CD4-positive, alpha-beta T cell (primary cell): ENCODE results near the gene RSU1. TPM values are rescaled to one million over a fixed set of nuclear protein-coding genes. Genes with fewer than 3 reads are reported as not detected.
"Not testable (repeated sequence)": the region's sequence is repeated elsewhere in the genome, so short reads cannot be mapped to it uniquely, and the experiment has no call there.

Source experiments
- ATAC-seq: fragments of 200-7000 bp; cut with Tn5 transposase; one replicate; pipeline ENCODE4 v1.10.0; 2022; ENCODE audit warnings: mild to moderate bottlenecking; ENCODE audit not compliant: poor library complexity
- CTCF ChIA-PET: fragments of 350-600 bp; sonication (Branson Sonifier 250); formaldehyde crosslinking; loops from one replicate; lab custom pipeline; 2021; ENCODE audit warnings: antibody characterized with exemption, inconsistent platforms; lab: Charles Lee
- POLR2A ChIA-PET: fragments of 350-600 bp; sonication (Branson Sonifier 250); formaldehyde crosslinking; loops from one replicate; lab custom pipeline; 2021; ENCODE audit warnings: antibody characterized with exemption, inconsistent platforms; lab: Charles Lee
- DNase-seq, 14 experiments: peaks; one replicate each; pipeline ENCODE4 v3.0.0-alpha.2; 2013 to 2020; ENCODE audit warnings: mixed read lengths in 2 of 14
- H3K27ac ChIP-seq, 2 donors: one replicate each; pipeline versions ENCODE4 v1.5.1 to v1.7.0; 2013; ENCODE audit warnings: low read length in 2 of 2, low read depth in 1 of 2, mild to moderate bottlenecking in 1 of 2
- H3K27me3 ChIP-seq, 2 experiments: 1 replicate in 1 of 2; 2 replicates in 1 of 2; pipeline versions ENCODE4 v1.6.1 to v1.7.0; 2013; ENCODE audit warnings: low read length in 2 of 2, control low read depth in 1 of 2, mild to moderate bottlenecking in 1 of 2, moderate library complexity in 1 of 2; ENCODE audit not compliant: insufficient read depth in 2 of 2, control insufficient read depth in 1 of 2
- H3K36me3 ChIP-seq: one replicate; pipeline ENCODE4 v1.6.1; 2013; ENCODE audit warnings: low read length, control low read depth; ENCODE audit not compliant: insufficient read depth
- H3K4me1 ChIP-seq: one replicate; pipeline ENCODE4 v1.6.1; 2013; ENCODE audit warnings: low read length, control low read depth; ENCODE audit not compliant: insufficient read depth
- H3K4me3 ChIP-seq: one replicate; pipeline ENCODE4 v1.5.1; 2013; ENCODE audit warnings: mild to moderate bottlenecking, low read length, moderate library complexity
- H3K9me3 ChIP-seq, 2 experiments: 1 replicate in 1 of 2; 2 replicates in 1 of 2; pipeline versions ENCODE4 v1.6.1 to v1.7.0; 2013; ENCODE audit warnings: low read length in 2 of 2, mild to moderate bottlenecking in 2 of 2, control low read depth in 1 of 2, moderate library complexity in 1 of 2; ENCODE audit not compliant: control insufficient read depth in 1 of 2, insufficient read depth in 1 of 2
- H3K27ac Mint-ChIP-seq: one replicate; pipeline ENCODE4 v1.8.0; 2020; ENCODE audit warnings: mixed read lengths
- H3K27me3 Mint-ChIP-seq: one replicate; pipeline ENCODE4 v1.8.0; 2021; ENCODE audit warnings: mixed read lengths
- H3K36me3 Mint-ChIP-seq: one replicate; pipeline ENCODE4 v1.8.0; 2021; ENCODE audit warnings: low read depth, mixed read lengths
- H3K4me1 Mint-ChIP-seq: one replicate; pipeline ENCODE4 v1.8.0; 2021; ENCODE audit warnings: low read depth, mixed read lengths
- H3K4me3 Mint-ChIP-seq: one replicate; pipeline ENCODE4 v1.8.0; 2020; ENCODE audit warnings: mild to moderate bottlenecking, mixed read lengths
- H3K9me3 Mint-ChIP-seq: one replicate; pipeline ENCODE4 v1.8.0; 2020; ENCODE audit warnings: mixed read lengths
- intact Hi-C, 2 experiments: fragments of 100-400 bp; cut with DNase I in 1 of 2; cut with micrococcal nuclease in 1 of 2; formaldehyde crosslinking; loops; one replicate each; pipeline versions ENCODE4 v1.15.1 to v1.9.0; 2023 to 2025; cut with DNase I, micrococcal nuclease
- total RNA-seq, 174 experiments: library from RNA in 2 of 174; stranded (reverse) in 2 of 174; gene quantifications; one replicate each; pipeline ENCODE4 v1.2.3 and lab custom pipeline; 2021 to 2026
- TF ChIP-seq, protein P1 (sequence below): fragments of 200-600 bp; IDR thresholded peaks from one replicate; pipeline ENCODE4 v1.8.0; 2022; ENCODE audit warnings: antibody characterized with exemption, mild to moderate bottlenecking

Gene RSU1
- total RNA-seq, 2 experiments from 2014 or later: 26.2 to 28.8 TPM

GRCh38 chr10:16828114-16828568 lies 10.9 kb upstream of the RSU1 start:
- Histone ChIP-seq H3K27me3 (no peaks in the 10 kb centered on the region), H3K9me3 (peaks cover under 1 to 1% of the 10 kb centered on the region in 2 experiments), H3K36me3 (no peaks in the 10 kb centered on the region), H3K27ac (no peak overlapping the region), H3K4me1 (peaks cover 8% of the 10 kb centered on the region), H3K4me3 (no peak overlapping the region)
- Mint-ChIP-seq H3K27ac (no peak overlapping the region), H3K4me3 (no peak overlapping the region), H3K27me3 (no peaks in the 10 kb centered on the region), H3K4me1 (peaks cover 7% of the 10 kb centered on the region), H3K36me3 (peaks cover 12% of the 10 kb centered on the region), H3K9me3 (no peaks in the 10 kb centered on the region)
- ATAC-seq (peak; percentile 99), DNase-seq (peak; percentile 30 to 88 (median 51))
- ChIA-PET POLR2A (no interaction called here), CTCF (interaction anchor here (0.8 to 1.5 kb wide), 4 partner anchors 11 to 431 kb away, joined by 3 to 6 read pairs (median 4); partner anchors contain the start of gene RSU1)
- TF ChIP-seq, protein P1, sequence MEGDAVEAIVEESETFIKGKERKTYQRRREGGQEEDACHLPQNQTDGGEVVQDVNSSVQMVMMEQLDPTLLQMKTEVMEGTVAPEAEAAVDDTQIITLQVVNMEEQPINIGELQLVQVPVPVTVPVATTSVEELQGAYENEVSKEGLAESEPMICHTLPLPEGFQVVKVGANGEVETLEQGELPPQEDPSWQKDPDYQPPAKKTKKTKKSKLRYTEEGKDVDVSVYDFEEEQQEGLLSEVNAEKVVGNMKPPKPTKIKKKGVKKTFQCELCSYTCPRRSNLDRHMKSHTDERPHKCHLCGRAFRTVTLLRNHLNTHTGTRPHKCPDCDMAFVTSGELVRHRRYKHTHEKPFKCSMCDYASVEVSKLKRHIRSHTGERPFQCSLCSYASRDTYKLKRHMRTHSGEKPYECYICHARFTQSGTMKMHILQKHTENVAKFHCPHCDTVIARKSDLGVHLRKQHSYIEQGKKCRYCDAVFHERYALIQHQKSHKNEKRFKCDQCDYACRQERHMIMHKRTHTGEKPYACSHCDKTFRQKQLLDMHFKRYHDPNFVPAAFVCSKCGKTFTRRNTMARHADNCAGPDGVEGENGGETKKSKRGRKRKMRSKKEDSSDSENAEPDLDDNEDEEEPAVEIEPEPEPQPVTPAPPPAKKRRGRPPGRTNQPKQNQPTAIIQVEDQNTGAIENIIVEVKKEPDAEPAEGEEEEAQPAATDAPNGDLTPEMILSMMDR: peak; percentile 63
- intact Hi-C loops: loop anchor here (1.0 to 10.0 kb wide), 4 partner anchors 15 to 917 kb away; no protein-coding TSS in a partner anchor

- H3K9me3 ChIP-seq, H3K27me3 ChIP-seq, POLR2A ChIA-PET, ATAC-seq, H3K27ac ChIP-seq, H3K4me3 ChIP-seq, H3K27ac Mint-ChIP-seq, DNase-seq, H3K4me1 Mint-ChIP-seq, H3K9me3 Mint-ChIP-seq, H3K27me3 Mint-ChIP-seq, H3K4me1 ChIP-seq, H3K36me3 ChIP-seq, H3K4me3 Mint-ChIP-seq: not testable (repeated sequence)
- intact Hi-C loops: loop anchor here in 1 of 2 experiments (10.0 kb wide), 1 partner anchor 917 kb away; no protein-coding TSS in a partner anchor
- CTCF ChIA-PET: interaction anchor here (0.8 to 1.5 kb wide), 3 partner anchors 10 to 431 kb away, joined by 3 to 6 read pairs (median 5); partner anchors contain the start of gene RSU1
- peaks cover 15% of the 10 kb centered on the region for H3K36me3 Mint-ChIP-seq
These were observed 10.2 kb upstream of the RSU1 start for GRCh38 chr10:16827474-16827873.

DNA sequence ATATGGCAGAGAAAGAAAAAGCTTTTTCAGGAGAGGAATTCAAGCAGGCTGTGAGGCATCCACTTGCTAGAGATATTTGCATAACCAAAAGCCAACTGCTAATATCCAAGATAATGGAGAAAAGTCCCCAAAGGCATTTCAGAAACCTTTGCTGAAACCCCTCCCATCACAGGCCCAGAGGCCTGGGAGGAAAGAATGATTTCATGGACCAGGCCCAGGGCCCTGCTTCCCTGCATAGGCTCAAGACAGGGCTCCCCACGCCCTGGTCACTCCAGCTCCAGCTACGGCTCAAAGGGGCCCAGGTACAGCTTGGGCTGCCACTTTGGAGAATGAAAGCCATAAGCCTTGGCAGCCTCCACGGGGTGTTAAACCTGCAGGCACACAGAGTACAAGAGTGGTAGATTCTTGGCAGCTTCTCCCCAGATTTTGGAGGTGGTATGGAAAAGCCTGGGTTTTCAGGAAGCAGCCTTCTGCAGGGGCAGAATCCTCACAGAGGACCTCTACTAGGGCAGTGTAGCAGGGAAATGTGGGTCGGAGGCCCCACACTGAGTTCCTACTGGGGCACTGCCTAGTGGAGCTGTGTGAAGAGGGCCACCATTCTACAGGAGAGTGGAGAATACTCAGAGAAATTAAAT lies 5.6 kb upstream of the RSU1 start:
- POLR2A ChIA-PET: no interaction called here
- Histone ChIP-seq H3K4me3 (no peak overlapping the region), H3K4me1 (peaks cover 4% of the 10 kb centered on the region), H3K9me3 (peaks cover 8 to 16% of the 10 kb centered on the region in 2 experiments), H3K27me3 (no peaks in the 10 kb centered on the region), H3K27ac (no peak overlapping the region), H3K36me3 (no peaks in the 10 kb centered on the region)
- no peak for DNase-seq
- TF ChIP-seq, protein P1: no peak
- H3K4me1 Mint-ChIP-seq: peaks cover 8% of the 10 kb centered on the region
- ATAC-seq: no peak
- no peak overlapping the region for H3K4me3 Mint-ChIP-seq
- H3K36me3 Mint-ChIP-seq: peaks cover 29% of the 10 kb centered on the region
- intact Hi-C loops: loop anchor here in 1 of 2 experiments (10.0 kb wide), 1 partner anchor 922 kb away; no protein-coding TSS in a partner anchor
- no peak overlapping the region for H3K27ac Mint-ChIP-seq
- peaks cover 4% of the 10 kb centered on the region for H3K9me3 Mint-ChIP-seq
- no peaks in the 10 kb centered on the region for H3K27me3 Mint-ChIP-seq
- CTCF ChIA-PET: no interaction called here
